HCEC 1CT (cell line): ENCODE results near the gene PRAMEF25.
"Not testable (repeated sequence)": the region's sequence is repeated elsewhere in the genome, so short reads cannot be mapped to it uniquely, and the experiment has no call there.

Source experiments
- DNase-seq: peaks from one replicate; pipeline ENCODE4 v3.0.0-alpha.2; 2017

Gene PRAMEF25

GRCh38 chr1:13070474-13070873 is at the start of gene PRAMEF25:
Gene PRAMEF25 (plus strand): TSS chr1:13070774. CDS start chr1:13073694, 2,920 bp downstream.
- DNase-seq = not testable (repeated sequence)

DNA sequence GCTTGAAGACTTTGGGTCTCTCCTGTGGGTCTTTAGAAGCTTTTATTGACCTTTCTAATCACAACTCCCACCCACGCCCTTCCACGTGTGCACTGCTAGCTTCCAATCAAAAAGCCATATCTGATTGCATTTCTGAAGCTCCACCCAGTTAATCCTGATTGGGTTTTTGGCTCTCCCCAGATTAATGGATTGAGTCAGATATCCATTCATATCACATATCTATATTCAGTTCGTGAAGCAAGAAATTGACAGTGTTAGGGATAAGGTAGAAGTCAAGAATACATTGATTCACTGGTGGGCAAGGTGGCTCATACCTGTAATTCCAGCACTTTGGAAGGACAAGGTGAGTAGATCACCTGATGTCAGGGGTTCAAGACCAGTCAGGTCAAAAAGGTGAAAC is 14.1 kb upstream of the PRAMEF25 start, which contains the start of gene PRAMEF27:
TSS of gene PRAMEF27 (minus strand) at position 101 of the 400 bp plus-strand sequence. CDS start 2,916 bp downstream, outside the sequence.
- not testable (repeated sequence) for DNase-seq

DNA sequence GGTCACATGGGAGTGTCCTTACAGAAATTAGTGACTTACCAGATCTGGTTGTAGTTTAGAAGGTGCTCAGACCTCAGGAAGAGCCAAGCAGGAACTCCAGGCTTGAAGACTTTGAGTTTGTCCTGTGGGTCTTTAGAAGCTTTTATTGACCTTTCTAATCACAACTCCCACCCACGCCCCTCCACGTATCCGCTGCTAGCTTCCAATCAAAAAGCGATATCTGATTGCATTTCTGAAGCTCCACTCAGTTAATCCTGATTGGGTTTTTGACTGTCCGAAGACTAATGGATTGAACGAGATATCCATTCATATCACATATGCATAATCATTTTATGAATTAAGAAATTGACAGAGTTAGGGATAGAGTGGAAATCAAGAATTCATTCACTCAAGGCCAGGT is 46.2 kb downstream of the PRAMEF25 start, which contains the start of gene HNRNPCL2:
TSS of gene HNRNPCL2 (minus strand) at position 101 of the 400 bp plus-strand sequence. CDS start 454 bp downstream, outside the sequence.
- not testable (repeated sequence) for DNase-seq
